Measurements from ENCODE around the gene AP1AR.
"Not testable (repeated sequence)": the region's sequence is repeated elsewhere in the genome, so short reads cannot be mapped to it uniquely, and the experiment has no call there.

Gene AP1AR

DNA sequence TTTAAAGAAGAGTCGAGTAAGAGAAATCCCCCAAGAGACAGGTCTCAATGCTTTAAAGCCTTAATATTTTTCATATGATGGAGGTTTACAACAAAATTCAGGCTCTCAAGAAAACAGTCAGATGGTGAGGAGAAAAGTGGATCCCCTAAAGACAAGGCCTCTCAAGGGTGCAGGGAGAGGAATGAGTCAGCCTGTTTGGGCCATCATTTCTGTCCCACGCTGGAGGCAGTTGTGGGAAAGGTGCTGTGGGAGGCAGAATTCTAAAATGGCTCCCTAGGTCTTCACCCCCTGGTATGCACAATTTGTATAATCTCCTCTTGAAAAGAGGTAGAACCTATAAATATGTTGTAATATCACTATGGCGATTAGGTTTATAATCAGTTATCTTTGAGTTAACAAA lies 58.8 kb downstream of the AP1AR start:
- no peak overlapping the region for H3K9ac ChIP-seq

DNA sequence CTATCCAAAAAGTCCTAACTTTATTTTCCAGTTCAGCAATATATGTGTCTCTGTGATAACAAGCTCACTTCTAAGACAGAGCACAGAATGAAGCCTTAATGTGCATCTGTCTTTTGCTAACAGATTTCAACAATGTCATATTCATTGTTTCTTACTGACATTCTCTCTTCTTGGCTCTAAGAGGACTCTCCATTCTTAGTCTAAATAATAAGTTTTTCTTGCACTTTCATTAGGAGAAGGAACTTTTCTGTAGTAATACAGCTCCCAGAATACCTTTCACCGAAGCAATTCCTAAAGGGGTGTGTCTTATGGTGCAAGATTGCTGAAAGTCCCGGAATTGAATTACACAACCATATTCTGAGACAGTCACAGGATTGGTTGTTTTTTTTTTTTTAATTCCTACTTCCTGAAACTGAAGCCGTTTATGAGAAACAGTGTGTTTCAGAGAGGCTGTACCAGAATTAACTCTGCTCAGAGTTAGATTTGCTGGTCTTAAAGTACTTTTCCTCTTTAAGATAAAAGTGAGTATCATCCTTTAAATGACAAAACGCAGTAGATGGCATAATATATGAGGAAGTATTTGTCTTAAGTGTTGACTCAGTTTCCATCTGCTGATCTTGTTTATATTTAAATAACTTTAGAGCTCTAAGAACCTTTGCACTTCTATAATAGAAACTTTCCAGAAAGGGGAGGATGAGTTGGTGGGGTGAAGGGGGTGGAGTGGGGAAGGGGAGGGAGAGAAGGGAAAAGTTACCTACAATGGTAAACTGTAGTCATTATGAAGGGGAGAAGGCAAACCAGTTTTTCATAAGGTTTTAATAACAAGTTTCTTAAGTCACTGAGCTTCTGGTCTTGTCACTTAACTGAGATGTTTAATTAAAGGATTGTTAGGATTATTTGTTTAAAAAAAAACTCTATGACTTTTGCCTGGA lies 65.6 kb downstream of the AP1AR start, which contains the start of gene ALPK1:
Gene ALPK1 (plus strand): TSS at position 421 of the 932 bp plus-strand sequence.
- H3K4me3 ChIP-seq (ENCODE audit: low read depth, low read length): peak within 1 kb of the TSS; percentile 84
- H3K9me3 ChIP-seq (ENCODE audit: control insufficient read depth, low read length): no peaks in the 10 kb centered on the region
- no peaks in the 10 kb centered on the region for H3K4me1 ChIP-seq
- H3K36me3 ChIP-seq (ENCODE audit: control insufficient read depth, insufficient read depth, low read length): no peaks in the 10 kb centered on the region
- H3K4me2 ChIP-seq (ENCODE audit: low read length): peak within 1 kb of the TSS; percentile 96
- H3K27me3 ChIP-seq (ENCODE audit: control insufficient read depth, insufficient read depth, low read length): no peaks in the 10 kb centered on the region
- TF ChIP-seq CTCF (IDR thresholded peaks at IDR 0.05): no peak
- no peaks in the 10 kb centered on the region for H3K79me2 ChIP-seq
- H2AFZ ChIP-seq: peak within 1 kb of the TSS; percentile 72
- H3K27ac ChIP-seq: peak within 1 kb of the TSS; percentile 67
- no peak within 1 kb of the TSS for H3K9ac ChIP-seq

More for the DNA sequence above, 58.8 kb downstream of the AP1AR start:
- Histone ChIP-seq H3K79me2 (no peaks in the 10 kb centered on the region), H3K27ac (no peak overlapping the region), H3K27me3 (ENCODE audit: control insufficient read depth, insufficient read depth, low read length) (no peaks in the 10 kb centered on the region), H3K9me3 (ENCODE audit: control insufficient read depth, low read length) (no peaks in the 10 kb centered on the region), H3K4me1 (no peaks in the 10 kb centered on the region), H3K36me3 (ENCODE audit: control insufficient read depth, insufficient read depth, low read length) (no peaks in the 10 kb centered on the region), H3K4me3 (ENCODE audit: low read depth, low read length) (no peak overlapping the region), H3K4me2 (ENCODE audit: low read length) (no peak overlapping the region), H2AFZ (no peak overlapping the region)
- TF ChIP-seq CTCF (IDR thresholded peaks at IDR 0.05): no peak

DNA sequence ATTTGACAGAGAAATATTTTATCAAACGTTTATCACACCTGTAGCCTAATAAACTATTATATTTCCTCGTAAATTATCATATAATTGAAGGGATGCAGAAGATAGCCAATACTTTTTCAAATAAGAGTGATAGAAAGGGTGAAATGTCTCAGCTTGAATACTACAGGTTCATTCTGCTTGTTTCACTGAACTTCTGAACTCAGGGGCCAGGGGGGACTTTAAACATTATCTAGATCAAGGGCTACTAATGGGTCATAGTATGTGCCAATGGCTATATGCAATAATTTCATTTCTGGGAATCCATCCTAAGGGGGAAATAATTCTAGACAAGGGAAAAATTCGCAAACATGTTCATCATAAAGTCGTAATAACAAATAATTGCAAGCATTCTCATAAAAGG lies 68.1 kb downstream of the AP1AR start:
- Histone ChIP-seq H3K27ac (no peak overlapping the region), H3K4me2 (ENCODE audit: low read length) (no peak overlapping the region), H3K36me3 (ENCODE audit: control insufficient read depth, insufficient read depth, low read length) (no peaks in the 10 kb centered on the region), H3K27me3 (ENCODE audit: control insufficient read depth, insufficient read depth, low read length) (no peaks in the 10 kb centered on the region), H3K79me2 (no peaks in the 10 kb centered on the region), H3K9me3 (ENCODE audit: control insufficient read depth, low read length) (no peaks in the 10 kb centered on the region), H3K4me1 (no peaks in the 10 kb centered on the region), H3K9ac (no peak overlapping the region), H2AFZ (no peak overlapping the region), H3K4me3 (ENCODE audit: low read depth, low read length) (no peak overlapping the region)
- TF ChIP-seq CTCF (IDR thresholded peaks at IDR 0.05): no peak

GRCh38 chr4:112302320-112303274 lies 71.0 kb downstream of the AP1AR start:
- Histone ChIP-seq H3K36me3 (ENCODE audit: control insufficient read depth, insufficient read depth, low read length) (no peaks in the 10 kb centered on the region), H3K9ac (no peak overlapping the region), H3K27me3 (ENCODE audit: control insufficient read depth, insufficient read depth, low read length) (no peaks in the 10 kb centered on the region), H3K4me1 (no peaks in the 10 kb centered on the region), H3K4me2 (ENCODE audit: low read length) (no peak overlapping the region), H3K79me2 (no peaks in the 10 kb centered on the region), H3K4me3 (ENCODE audit: low read depth, low read length) (no peak overlapping the region), H2AFZ (no peak overlapping the region), H3K27ac (no peak overlapping the region), H3K9me3 (ENCODE audit: control insufficient read depth, low read length) (no peaks in the 10 kb centered on the region)
- TF ChIP-seq CTCF (IDR thresholded peaks at IDR 0.05): no peak

- H3K4me3 ChIP-seq (ENCODE audit: low read depth, low read length); H3K79me2 ChIP-seq; H3K4me1 ChIP-seq; H3K27ac ChIP-seq; H3K9ac ChIP-seq; H3K4me2 ChIP-seq (ENCODE audit: low read length); H3K9me3 ChIP-seq (ENCODE audit: control insufficient read depth, low read length); H2AFZ ChIP-seq; H3K27me3 ChIP-seq (ENCODE audit: control insufficient read depth, insufficient read depth, low read length); H3K36me3 ChIP-seq (ENCODE audit: control insufficient read depth, insufficient read depth, low read length): not testable (repeated sequence)
Measured at GRCh38 chr4:112305477-112305876, 73.9 kb downstream of the AP1AR start.

DNA sequence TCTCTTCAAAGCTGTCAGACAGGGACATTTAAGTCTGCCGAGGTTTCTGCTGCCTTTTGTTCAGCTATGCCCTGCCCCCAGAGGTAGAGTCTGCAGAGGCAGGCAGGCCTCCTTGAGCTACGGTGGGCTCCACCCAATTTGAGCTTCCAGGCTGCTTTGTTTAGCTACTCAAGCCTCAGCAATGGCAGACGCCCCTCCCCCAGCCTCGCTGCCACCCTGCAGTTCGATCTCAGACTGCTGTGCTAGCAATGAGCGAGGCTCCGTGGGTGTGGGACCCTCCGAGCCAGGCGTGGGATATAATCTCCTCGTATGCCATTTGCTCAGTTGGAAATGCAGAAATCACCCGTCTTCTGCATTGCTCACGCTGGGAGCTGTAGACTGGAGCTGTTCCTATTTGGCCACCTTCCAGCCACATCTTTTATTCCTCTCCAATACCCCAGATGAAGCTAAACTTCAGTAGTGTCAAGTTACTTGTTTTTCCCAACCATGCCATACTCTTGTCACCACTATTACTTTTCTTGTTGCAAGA lies 77.7 kb downstream of the AP1AR start:
- not testable (repeated sequence) for H3K27ac ChIP-seq; H3K4me1 ChIP-seq; H3K9me3 ChIP-seq (ENCODE audit: control insufficient read depth, low read length); H3K36me3 ChIP-seq (ENCODE audit: control insufficient read depth, insufficient read depth, low read length); H3K79me2 ChIP-seq; H3K4me2 ChIP-seq (ENCODE audit: low read length); H3K27me3 ChIP-seq (ENCODE audit: control insufficient read depth, insufficient read depth, low read length); H3K9ac ChIP-seq; H3K4me3 ChIP-seq (ENCODE audit: low read depth, low read length)
- peak overlapping the region; percentile 53 for H2AFZ ChIP-seq
